GM12801 (cell line): Measurements from ENCODE around the gene CNTN2.

Experiments used
- CTCF ChIP-seq: IDR thresholded peaks from one replicate; pipeline ENCODE4 v1.5.1; 2011; ENCODE audit warnings: control low read depth; ENCODE audit not compliant: insufficient read length; ENCODE audit errors: extremely low read depth

The CNTN2 gene

GRCh38 chr1:205068001-205068400 lies 25.0 kb downstream of the CNTN2 start:
- TF ChIP-seq CTCF, result no peak

- no peak for TF ChIP-seq CTCF
Measured at GRCh38 chr1:205068457-205069040, 25.5 kb downstream of the CNTN2 start.

GRCh38 chr1:205069371-205070125 lies 26.5 kb downstream of the CNTN2 start:
- no peak for TF ChIP-seq CTCF

GRCh38 chr1:205071028-205071409 lies 28.0 kb downstream of the CNTN2 start:
- TF ChIP-seq CTCF, result no peak

GRCh38 chr1:205071801-205072200 lies 28.8 kb downstream of the CNTN2 start:
- TF ChIP-seq CTCF, result no peak

- no peak for TF ChIP-seq CTCF
Measured at GRCh38 chr1:205072286-205072685, 29.3 kb downstream of the CNTN2 start.

- no peak for TF ChIP-seq CTCF
Measured at GRCh38 chr1:205072881-205073280, 29.9 kb downstream of the CNTN2 start.
